HG02885 (cell line): ENCODE data around the gene EIF2A.
"Not testable (repeated sequence)": the region's sequence is repeated elsewhere in the genome, so short reads cannot be mapped to it uniquely, and the experiment has no call there.

Experiments
- ATAC-seq: cut with Tn5 transposase; IDR thresholded peaks from one replicate; pipeline ENCODE4 v1.9.1; 2021; ENCODE audit warnings: mild to moderate bottlenecking; ENCODE audit not compliant: unreplicated experiment, poor library complexity

EIF2A gene

DNA sequence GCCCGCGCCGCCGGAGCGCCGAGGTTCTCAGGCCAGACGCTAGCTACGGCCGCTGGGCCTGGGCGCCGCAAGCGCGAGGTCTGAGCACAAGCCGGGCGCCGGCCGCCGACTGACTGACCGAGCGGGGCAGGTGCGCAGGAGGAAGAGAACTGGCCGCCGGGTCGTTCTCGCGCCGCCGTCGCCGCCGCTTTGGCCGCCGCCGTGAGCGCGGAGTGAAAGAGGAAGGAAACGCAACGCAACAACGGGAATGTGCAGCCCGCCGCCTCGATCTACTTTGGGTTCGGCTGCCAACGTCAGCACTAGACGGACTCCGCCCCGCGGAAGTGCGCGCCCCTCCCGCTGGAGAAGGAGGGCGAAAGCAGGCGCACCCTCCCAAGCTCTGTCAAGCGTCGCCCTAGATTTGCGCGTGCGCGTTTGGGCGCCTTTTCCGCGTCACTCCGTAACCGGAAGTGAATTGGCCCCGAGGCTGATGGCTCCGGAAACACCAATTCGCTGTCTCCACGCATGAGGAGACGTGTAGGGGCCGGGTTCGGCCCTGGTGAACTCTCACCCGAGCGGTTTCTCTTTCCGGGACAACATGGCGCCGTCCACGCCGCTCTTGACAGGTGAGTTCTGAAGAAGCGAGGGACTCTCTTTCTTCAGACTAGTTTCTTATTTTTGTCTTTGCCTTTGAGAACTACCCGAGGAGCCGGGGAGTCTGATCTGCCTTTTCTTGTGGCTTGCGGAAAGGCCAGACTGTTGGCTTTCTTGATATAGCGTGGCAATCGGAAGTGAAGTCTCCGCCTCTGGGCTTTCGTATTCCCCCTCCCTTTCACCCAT lies at the start of gene EIF2A, which contains the start of gene SERP1:
Gene EIF2A, plus strand, starts transcription at position 562 of the 819 bp plus-strand sequence. Its CDS starts 16 bp downstream, at position 578.
Gene SERP1, minus strand, starts transcription at position 271 of the 819 bp plus-strand sequence. CDS start 361 bp downstream, outside the sequence.
- ATAC-seq: peak; percentile 92

DNA sequence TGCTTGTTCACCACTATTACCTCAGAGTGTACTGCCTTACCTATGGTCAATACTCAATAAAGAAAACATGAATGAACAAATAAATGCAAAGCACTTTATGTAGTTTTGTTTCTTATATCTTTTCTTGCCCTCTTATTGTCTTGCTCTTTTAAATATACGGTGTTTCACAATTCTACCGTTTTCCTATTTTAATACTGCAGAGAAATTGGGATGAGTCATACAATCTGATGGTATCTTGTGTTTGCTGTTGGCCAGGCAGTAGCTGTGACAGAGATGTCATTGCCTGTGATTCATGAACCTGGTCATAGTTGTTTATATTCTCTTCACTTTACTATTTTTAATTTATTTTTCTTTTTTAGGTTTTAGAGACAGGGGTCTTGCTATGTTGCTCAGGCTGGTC lies 48.6 kb upstream of the EIF2A start:
- no peak for ATAC-seq

DNA sequence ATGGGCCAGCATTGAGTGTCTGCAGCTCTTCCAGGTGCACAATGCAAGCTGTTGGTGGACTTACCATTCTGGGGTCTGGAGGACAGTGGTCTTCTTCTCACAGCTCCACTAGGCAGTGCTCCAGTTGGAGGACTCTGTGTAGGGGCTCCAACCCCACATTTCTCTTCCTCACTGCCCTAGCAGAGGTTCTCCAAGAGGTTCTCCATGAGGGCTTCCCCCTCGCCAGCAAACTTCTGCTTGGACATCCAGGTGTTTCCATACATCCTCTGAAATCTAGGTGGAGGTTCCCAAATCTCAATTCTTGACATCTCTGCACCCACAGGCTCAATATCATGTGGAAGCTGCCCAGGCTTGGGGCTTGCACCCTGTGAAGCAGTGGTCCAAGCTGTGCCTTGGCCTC lies 45.6 kb upstream of the EIF2A start:
- ATAC-seq: not testable (repeated sequence)

- no peak for ATAC-seq
These were observed 43.0 kb upstream of the EIF2A start for GRCh38 chr3:150503402-150504099.

DNA sequence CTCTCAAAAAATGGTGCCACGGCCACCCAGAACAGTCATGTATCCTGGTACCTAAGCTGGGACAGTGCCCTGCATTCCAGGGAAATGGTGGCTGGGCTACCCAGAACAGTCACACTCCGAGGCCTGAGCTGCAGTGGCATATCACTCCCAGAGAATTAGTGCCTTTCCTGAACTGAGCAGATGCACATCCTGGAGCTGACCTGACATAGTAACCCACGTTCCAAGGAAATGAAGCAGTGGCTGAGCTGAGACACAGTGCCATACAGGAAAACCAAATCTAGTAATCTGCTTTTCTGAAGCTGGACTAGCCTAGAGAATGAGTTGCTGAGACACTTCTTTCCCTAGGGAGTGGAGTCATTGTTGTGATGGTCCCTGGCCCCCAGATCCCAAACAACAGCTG lies 42.1 kb upstream of the EIF2A start:
- no peak for ATAC-seq

GRCh38 chr3:150508401-150508800 lies 38.2 kb upstream of the EIF2A start:
- ATAC-seq: no peak

DNA sequence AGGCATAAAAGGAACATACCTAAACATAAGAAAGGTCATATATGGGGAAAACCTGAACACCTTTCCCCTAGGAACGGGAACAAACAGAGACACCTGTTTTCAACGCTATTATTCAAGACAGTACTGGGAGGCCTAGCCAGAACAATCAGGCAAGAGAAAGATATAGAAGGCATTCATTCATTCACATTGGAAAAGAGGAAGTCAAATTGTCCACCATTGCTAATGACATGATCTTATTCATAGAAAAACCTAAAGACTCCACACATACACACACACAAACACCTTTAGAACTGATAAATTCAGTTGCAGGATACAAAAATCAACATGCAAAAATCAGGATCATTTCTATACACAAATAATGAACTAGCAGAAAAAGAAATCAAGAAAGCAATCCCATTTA lies 36.8 kb upstream of the EIF2A start:
- ATAC-seq: no peak

DNA sequence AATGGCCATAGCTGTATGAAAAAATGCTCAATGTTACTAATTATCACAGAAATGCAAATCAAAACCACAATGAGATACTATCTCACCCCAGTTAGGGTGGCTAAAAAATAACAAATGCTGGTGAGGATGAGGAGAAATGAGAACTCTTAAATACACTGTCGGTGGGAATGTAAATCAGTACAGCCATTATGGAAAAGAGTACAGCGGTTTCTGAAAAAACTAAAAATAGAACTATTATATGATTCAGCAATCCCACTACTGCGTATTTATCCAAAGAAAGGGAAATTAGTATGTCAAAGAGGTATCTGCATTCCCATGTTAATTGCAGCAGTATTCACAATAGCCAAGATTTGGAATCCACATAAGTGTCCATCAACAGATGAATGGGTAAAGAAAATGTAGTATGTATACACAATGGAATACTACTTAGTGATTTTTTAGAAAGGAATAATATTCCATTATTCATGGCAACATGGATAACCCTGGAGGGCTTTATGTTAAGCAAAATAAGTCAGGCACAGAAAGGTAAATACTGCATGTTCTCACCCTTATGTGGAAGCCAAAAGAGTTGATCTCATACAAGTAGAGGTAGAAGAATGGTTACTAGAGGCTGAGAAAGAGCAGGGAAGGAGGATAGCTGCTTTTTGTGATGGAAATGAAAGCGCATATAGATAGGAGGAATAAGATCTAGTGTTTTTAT lies 35.3 kb upstream of the EIF2A start:
- no peak for ATAC-seq

GRCh38 chr3:150515210-150515609 lies 31.4 kb upstream of the EIF2A start:
- ATAC-seq: no peak

DNA sequence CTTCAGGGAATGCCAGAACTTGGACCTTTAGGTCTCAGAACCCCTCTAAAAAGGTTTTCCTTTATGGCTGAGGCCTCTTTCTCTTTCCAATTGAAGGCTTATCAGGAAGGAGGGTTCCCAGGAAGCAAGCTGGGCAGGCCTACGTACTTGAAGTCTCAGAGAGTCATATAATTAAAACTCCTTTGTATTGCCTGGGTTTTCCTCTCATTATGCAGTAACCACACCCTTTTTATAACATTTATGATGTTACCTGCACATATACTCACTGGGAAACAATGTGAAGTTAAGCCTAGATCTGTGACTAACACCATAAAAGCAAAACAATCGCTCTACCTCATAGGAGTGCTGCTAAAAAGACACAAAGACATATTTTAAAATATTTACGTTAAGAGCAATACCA lies 27.6 kb upstream of the EIF2A start:
- ATAC-seq: no peak

DNA sequence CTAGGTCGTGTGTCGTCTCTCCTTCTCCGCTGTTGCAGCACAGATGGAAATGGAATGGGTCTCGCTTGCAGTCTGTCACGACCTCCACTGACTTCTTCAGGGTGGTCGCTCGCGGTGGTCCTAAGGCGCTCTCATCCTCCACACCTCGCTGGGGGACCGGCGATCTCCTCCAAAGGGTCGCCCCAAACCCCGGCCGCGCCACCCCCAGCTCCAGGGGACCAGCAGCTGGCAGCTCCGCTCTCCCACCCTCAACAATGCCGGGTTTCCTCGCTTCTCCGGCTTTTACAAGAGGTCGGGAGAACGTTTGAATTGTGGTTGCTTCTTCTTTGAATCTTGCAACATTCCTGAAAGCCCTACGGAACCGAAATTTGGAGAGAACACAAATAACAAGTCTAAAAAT lies 26.2 kb upstream of the EIF2A start:
- no peak for ATAC-seq

- ATAC-seq: no peak
These were observed 25.1 kb upstream of the EIF2A start for GRCh38 chr3:150521463-150521862.

- ATAC-seq: no peak
These were observed 23.0 kb upstream of the EIF2A start for GRCh38 chr3:150523538-150523937.

GRCh38 chr3:150527464-150528255 lies 18.9 kb upstream of the EIF2A start:
- ATAC-seq: no peak

- no peak for ATAC-seq
These were observed 18.2 kb upstream of the EIF2A start for GRCh38 chr3:150528354-150528797.

DNA sequence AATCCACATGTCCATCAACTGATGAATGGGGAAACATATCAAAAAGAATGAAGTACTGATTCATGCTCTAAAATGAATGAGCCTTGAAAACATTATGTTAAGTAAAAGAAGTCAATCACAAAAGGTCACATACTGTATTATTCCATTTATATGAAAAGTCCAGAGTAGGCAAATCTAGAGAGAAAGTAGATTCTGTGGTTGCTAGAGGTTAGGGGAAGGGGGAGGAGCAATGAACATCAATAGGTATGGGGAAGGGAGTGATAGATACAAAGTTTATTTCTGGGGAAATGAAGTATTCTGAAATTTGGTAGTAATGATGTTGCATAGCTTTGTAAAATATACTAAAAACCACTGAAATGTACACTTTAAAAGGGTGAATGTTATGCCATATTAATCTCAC lies 14.8 kb upstream of the EIF2A start:
- ATAC-seq: no peak

- no peak for ATAC-seq
These were observed 11.4 kb upstream of the EIF2A start for GRCh38 chr3:150535204-150535603.

GRCh38 chr3:150538324-150539208 lies 8.0 kb upstream of the EIF2A start:
- no peak for ATAC-seq

DNA sequence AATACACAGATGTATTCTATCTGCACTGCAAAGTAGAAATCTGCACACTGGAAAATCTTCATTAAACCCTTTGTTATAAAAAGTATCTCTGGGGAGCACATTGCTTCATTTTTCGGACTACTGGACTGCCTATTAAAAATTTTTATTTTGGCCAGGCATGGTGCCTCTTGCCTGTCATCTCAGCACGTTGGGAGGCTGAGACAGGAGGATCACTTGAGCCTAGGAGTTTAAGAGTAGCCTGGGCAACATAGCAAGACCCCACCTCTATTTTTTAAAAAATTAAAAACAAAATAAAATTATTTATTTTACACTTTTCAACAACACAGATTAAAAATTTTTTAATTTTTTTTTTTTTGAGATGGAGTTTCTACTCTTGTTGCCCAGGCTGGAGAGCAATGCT lies 6.3 kb upstream of the EIF2A start:
- ATAC-seq: no peak
